ENCODE results near the gene DDI2. TPM values are rescaled to one million over a fixed set of nuclear protein-coding genes. Genes with fewer than 3 reads are reported as not detected.

The DDI2 gene
- polyA plus RNA-seq, 1 donor (not counting 4 experiments of a cell fraction or from before 2014, with no cell fraction given) = 11.5 TPM

GRCh38 chr1:15706751-15707150 lies 89.5 kb downstream of the DDI2 start:
- Histone ChIP-seq H2AFZ (ENCODE audit: control insufficient read depth, low read length) (no peak overlapping the region), H3K4me3 (ENCODE audit: control insufficient read depth in 2 of 3, extremely low read depth in 1 of 3, insufficient read depth in 2 of 3, low read depth in 1 of 3, low read length in 3 of 3) (no peak overlapping the region), H3K9me3 (ENCODE audit: control insufficient read depth, low read depth, low read length) (no peaks in the 10 kb centered on the region), H3K9ac (ENCODE audit: control insufficient read depth, extremely low read depth, insufficient read depth, low read length) (no peak overlapping the region), H3K27ac (ENCODE audit: control insufficient read depth, insufficient read depth, low read length) (no peak overlapping the region), H3K4me2 (ENCODE audit: control insufficient read depth, extremely low read depth, insufficient read depth, low read depth, low read length) (no peak overlapping the region), H3K36me3 (ENCODE audit: control insufficient read depth in 2 of 2, extremely low read depth in 1 of 2, insufficient read depth in 2 of 2, low read length in 2 of 2) (peaks cover 11 to 12% of the 10 kb centered on the region in 2 experiments), H3K79me2 (ENCODE audit: control insufficient read depth, insufficient read depth, low read length) (peaks cover 65% of the 10 kb centered on the region), H3K4me1 (ENCODE audit: control insufficient read depth, extremely low read depth, insufficient read depth, low read length) (peaks cover 13% of the 10 kb centered on the region), H4K20me1 (ENCODE audit: control insufficient read depth, extremely low read depth, insufficient read depth, low read length) (peaks cover 3% of the 10 kb centered on the region), H3K27me3 (ENCODE audit: control insufficient read depth, extremely low read depth, insufficient read depth, low read length) (no peaks in the 10 kb centered on the region), H3K9me1 (ENCODE audit: control insufficient read depth, extremely low read depth, insufficient read depth, low read length) (peaks cover 2% of the 10 kb centered on the region)
- TF ChIP-seq EZH2 (IDR thresholded peaks at IDR 0.05; ENCODE audit: low read length) (no peak), CTCF (optimal IDR thresholded peaks at IDR 0.05 in 1 of 3, IDR thresholded peaks at IDR 0.05 in 1 of 3, conservative IDR thresholded peaks at IDR 0.05 in 1 of 3; ENCODE audit: extremely low read depth in 1 of 3, insufficient read depth in 2 of 3, low read length in 3 of 3) (no peak)
- no peak for DNase-seq (ENCODE audit: low read depth, low spot score)
- dilution Hi-C loops (cut with MboI; ENCODE audit: extremely low pct_ligation_motif_present, low sequenced_read_pairs) = no loop called here
- no peak for FAIRE-seq

GRCh38 chr1:15707239-15707925 lies 90.1 kb downstream of the DDI2 start:
- TF ChIP-seq CTCF (optimal IDR thresholded peaks at IDR 0.05 in 1 of 3, IDR thresholded peaks at IDR 0.05 in 1 of 3, conservative IDR thresholded peaks at IDR 0.05 in 1 of 3; ENCODE audit: extremely low read depth in 1 of 3, insufficient read depth in 2 of 3, low read length in 3 of 3) = no peak
- no peak for TF ChIP-seq EZH2 (IDR thresholded peaks at IDR 0.05; ENCODE audit: low read length)
- dilution Hi-C loops (cut with MboI; ENCODE audit: extremely low pct_ligation_motif_present, low sequenced_read_pairs) = no loop called here
- Histone ChIP-seq H3K4me2 (ENCODE audit: control insufficient read depth, extremely low read depth, insufficient read depth, low read depth, low read length) (no peak overlapping the region), H3K9me1 (ENCODE audit: control insufficient read depth, extremely low read depth, insufficient read depth, low read length) (peaks cover 2% of the 10 kb centered on the region), H3K9ac (ENCODE audit: control insufficient read depth, extremely low read depth, insufficient read depth, low read length) (no peak overlapping the region), H3K27ac (ENCODE audit: control insufficient read depth, insufficient read depth, low read length) (no peak overlapping the region), H3K4me1 (ENCODE audit: control insufficient read depth, extremely low read depth, insufficient read depth, low read length) (peaks cover 13% of the 10 kb centered on the region), H3K27me3 (ENCODE audit: control insufficient read depth, extremely low read depth, insufficient read depth, low read length) (no peaks in the 10 kb centered on the region), H3K36me3 (ENCODE audit: control insufficient read depth in 2 of 2, extremely low read depth in 1 of 2, insufficient read depth in 2 of 2, low read length in 2 of 2) (peaks cover 10 to 11% of the 10 kb centered on the region in 2 experiments), H3K79me2 (ENCODE audit: control insufficient read depth, insufficient read depth, low read length) (peaks cover 63% of the 10 kb centered on the region), H3K9me3 (ENCODE audit: control insufficient read depth, low read depth, low read length) (no peaks in the 10 kb centered on the region), H3K4me3 (ENCODE audit: control insufficient read depth in 2 of 3, extremely low read depth in 1 of 3, insufficient read depth in 2 of 3, low read depth in 1 of 3, low read length in 3 of 3) (no peak overlapping the region), H4K20me1 (ENCODE audit: control insufficient read depth, extremely low read depth, insufficient read depth, low read length) (peaks cover 3% of the 10 kb centered on the region), H2AFZ (ENCODE audit: control insufficient read depth, low read length) (no peak overlapping the region)
- FAIRE-seq = no peak
- DNase-seq (ENCODE audit: low read depth, low spot score) = no peak

Measured in keratinocyte (primary cell).